Measurements from ENCODE around the gene TPSG1. TPM values are rescaled to one million over a fixed set of nuclear protein-coding genes. Genes with fewer than 3 reads are reported as not detected.

The TPSG1 gene
- total RNA-seq, 4 donors from 2014 or later = 1.5 TPM; not detected in 3

GRCh38 chr16:1177750-1178149 is 47.3 kb downstream of the TPSG1 start:
- peaks cover 0 to 28% of the 10 kb centered on the region in 2 donors for H3K4me1 ChIP-seq
- no peak for DNase-seq
- no peaks in the 10 kb centered on the region for H3K9me3 ChIP-seq
- no peaks in the 10 kb centered on the region for H3K27me3 ChIP-seq
- peak overlapping the region in 1 of 2 donors; percentile 7 for H3K27ac ChIP-seq
- H3K36me3 ChIP-seq = no peaks in the 10 kb centered on the region
- intact Hi-C loops (cut with DNase I; ENCODE audit: low total_unique reads) = no loop called here
- no peak for TF ChIP-seq CTCF (IDR thresholded peaks at IDR 0.05)
- H3K4me3 ChIP-seq = no peak overlapping the region

GRCh38 chr16:1177053-1177452 is 48.0 kb downstream of the TPSG1 start:
- Histone ChIP-seq H3K27me3 (no peaks in the 10 kb centered on the region), H3K9me3 (no peaks in the 10 kb centered on the region), H3K4me3 (no peak overlapping the region), H3K36me3 (no peaks in the 10 kb centered on the region), H3K4me1 (peaks cover 0 to 26% of the 10 kb centered on the region in 2 donors), H3K27ac (no peak overlapping the region)
- intact Hi-C loops (cut with DNase I; ENCODE audit: low total_unique reads) = no loop called here
- no peak for TF ChIP-seq CTCF (IDR thresholded peaks at IDR 0.05)
- TF ChIP-seq POLR2A (IDR thresholded peaks at IDR 0.05) = no peak
- DNase-seq = no peak

- no peak for TF ChIP-seq POLR2A (IDR thresholded peaks at IDR 0.05)
- no peak for TF ChIP-seq CTCF (IDR thresholded peaks at IDR 0.05)
- DNase-seq = no peak
- H3K27me3 ChIP-seq = no peaks in the 10 kb centered on the region
- no peaks in the 10 kb centered on the region for H3K36me3 ChIP-seq
- no peaks in the 10 kb centered on the region for H3K9me3 ChIP-seq
- no peak overlapping the region for H3K27ac ChIP-seq
- no peak overlapping the region for H3K4me3 ChIP-seq
- peaks cover 0 to 22% of the 10 kb centered on the region in 2 donors for H3K4me1 ChIP-seq
- intact Hi-C loops (cut with DNase I; ENCODE audit: low total_unique reads) = no loop called here
Observed at GRCh38 chr16:1176280-1176897, 48.7 kb downstream of the TPSG1 start.

GRCh38 chr16:1175566-1176279 is 49.3 kb downstream of the TPSG1 start:
- Histone ChIP-seq H3K4me1 (peaks cover 2 to 21% of the 10 kb centered on the region in 2 donors), H3K9me3 (no peaks in the 10 kb centered on the region), H3K27me3 (no peaks in the 10 kb centered on the region), H3K27ac (no peak overlapping the region), H3K36me3 (no peaks in the 10 kb centered on the region), H3K4me3 (no peak overlapping the region)
- no peak for DNase-seq
- intact Hi-C loops (cut with DNase I; ENCODE audit: low total_unique reads) = no loop called here
- TF ChIP-seq CTCF (IDR thresholded peaks at IDR 0.05) (no peak), POLR2A (IDR thresholded peaks at IDR 0.05) (no peak)

Measured in uterus (tissue), 4 donors.